Gastrocnemius medialis (tissue), 4 donors: ENCODE results near the gene PHLPP2. TPM values are rescaled to one million over a fixed set of nuclear protein-coding genes. Genes with fewer than 3 reads are reported as not detected.

Experiments
- ATAC-seq, 2 donors: fragments of 150-250 bp; one replicate each; pipeline ENCODE4 v1.9.1; 2016
- DNase-seq, 2 donors: peaks; one replicate each; pipeline ENCODE4 v3.0.0-alpha.2; 2019
- H3K27ac ChIP-seq, 4 donors: fragments of 200-600 bp; sonication (generic); 1 replicate in 1 of 4; 2 replicates in 3 of 4; pipeline ENCODE4 v1.5.1; 2016 to 2018; ENCODE audit warnings: mild to moderate bottlenecking in 2 of 4, moderate library complexity in 1 of 4
- H3K27me3 ChIP-seq, 3 donors: fragments of 200-600 bp; sonication (generic) in 2 of 3; 1 replicate in 1 of 3; 2 replicates in 2 of 3; pipeline versions ENCODE4 v1.5.1 to v1.6.0; 2016 to 2019; ENCODE audit warnings: mild to moderate bottlenecking in 1 of 3, moderate library complexity in 1 of 3
- H3K36me3 ChIP-seq, 2 donors: fragments of 200-600 bp; sonication (generic) in 1 of 2; one replicate each; pipeline ENCODE4 v1.5.1; 2017 to 2018
- H3K4me1 ChIP-seq, 2 donors: fragments of 200-600 bp; sonication (generic) in 1 of 2; one replicate each; pipeline ENCODE4 v1.5.1; 2016 to 2017; ENCODE audit warnings: mild to moderate bottlenecking in 2 of 2
- H3K4me3 ChIP-seq, 4 donors: fragments of 200-600 bp; sonication (generic) in 3 of 4; 1 replicate in 1 of 4; 2 replicates in 3 of 4; pipeline ENCODE4 v1.5.1; 2016 to 2019; ENCODE audit warnings: mild to moderate bottlenecking in 2 of 4
- H3K9me3 ChIP-seq, 3 donors: fragments of 200-600 bp; sonication (generic) in 2 of 3; 1 replicate in 1 of 3; 2 replicates in 2 of 3; pipeline ENCODE4 v1.5.1; 2016 to 2019
- POLR2A ChIP-seq, 2 donors: fragments of 450-650 bp; IDR thresholded peaks; one replicate each; pipeline ENCODE4 v1.6.1; 2017; ENCODE audit warnings: antibody characterized with exemption in 2 of 2, mild to moderate bottlenecking in 2 of 2, moderate library complexity in 2 of 2
- in situ Hi-C, 4 donors: fragments of 200-750 bp; cut with MboI; loops; one replicate each; pipeline versions ENCODE4 v1.15.0 to v1.8.0; 2017; ENCODE audit warnings: low sequenced_read_pairs in 4 of 4
- intact Hi-C: fragments of 100-400 bp; cut with DNase I; formaldehyde crosslinking; loops from one replicate; pipeline ENCODE4 v1.15.1; 2023; ENCODE audit warnings: low total_unique reads
- total RNA-seq, 4 donors: library from RNA; depleted of rRNA; stranded (reverse); fragments of >200 nt; gene quantifications; one replicate each; pipeline versions ENCODE4 v1.1.0 to v1.2.3, GENCODE V29; 2016
- TF ChIP-seq, protein P1 (sequence below), 5 experiments: fragments of 450-650 bp in 3 of 5; fragments of 200-600 bp in 2 of 5; sonication (generic) in 2 of 5; IDR thresholded peaks in 4 of 5; conservative IDR thresholded peaks in 1 of 5; 1 replicate in 4 of 5; 2 replicates in 1 of 5; pipeline ENCODE4 v1.5.1; 2016 to 2019; ENCODE audit warnings: antibody characterized with exemption in 5 of 5, mild to moderate bottlenecking in 3 of 5, moderate library complexity in 3 of 5

Gene PHLPP2
- total RNA-seq, 4 donors from 2014 or later, result 4.5 to 9.1 (median 5.0) TPM

DNA sequence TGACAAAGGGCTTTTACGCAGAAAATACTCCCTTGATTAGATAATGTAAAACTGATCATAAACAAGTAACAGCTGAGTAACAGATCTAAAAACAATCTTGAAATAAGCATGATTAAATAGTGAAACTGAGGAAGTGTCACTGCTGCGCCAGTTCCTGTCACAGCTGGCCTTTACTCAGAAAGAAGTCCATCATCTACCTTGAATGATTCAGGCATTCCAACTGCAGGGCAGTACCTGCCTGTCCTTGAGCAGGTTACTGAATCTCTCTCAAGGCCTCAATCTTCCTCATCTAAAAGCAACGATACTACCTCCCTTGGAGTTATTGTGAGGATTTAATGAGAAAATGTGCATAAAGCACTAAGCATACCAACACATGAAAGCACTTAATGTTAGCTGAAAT lies 12.7 kb downstream of the PHLPP2 start:
- in situ Hi-C loops, result no loop called here
- Histone ChIP-seq H3K4me3 (no peak overlapping the region), H3K9me3 (no peaks in the 10 kb centered on the region), H3K27ac (no peak overlapping the region), H3K4me1 (peaks cover 9 to 16% of the 10 kb centered on the region in 2 donors), H3K27me3 (no peaks in the 10 kb centered on the region), H3K36me3 (no peaks in the 10 kb centered on the region)
- no peak for TF ChIP-seq POLR2A (IDR thresholded peaks at IDR 0.05)
- TF ChIP-seq, protein P1, sequence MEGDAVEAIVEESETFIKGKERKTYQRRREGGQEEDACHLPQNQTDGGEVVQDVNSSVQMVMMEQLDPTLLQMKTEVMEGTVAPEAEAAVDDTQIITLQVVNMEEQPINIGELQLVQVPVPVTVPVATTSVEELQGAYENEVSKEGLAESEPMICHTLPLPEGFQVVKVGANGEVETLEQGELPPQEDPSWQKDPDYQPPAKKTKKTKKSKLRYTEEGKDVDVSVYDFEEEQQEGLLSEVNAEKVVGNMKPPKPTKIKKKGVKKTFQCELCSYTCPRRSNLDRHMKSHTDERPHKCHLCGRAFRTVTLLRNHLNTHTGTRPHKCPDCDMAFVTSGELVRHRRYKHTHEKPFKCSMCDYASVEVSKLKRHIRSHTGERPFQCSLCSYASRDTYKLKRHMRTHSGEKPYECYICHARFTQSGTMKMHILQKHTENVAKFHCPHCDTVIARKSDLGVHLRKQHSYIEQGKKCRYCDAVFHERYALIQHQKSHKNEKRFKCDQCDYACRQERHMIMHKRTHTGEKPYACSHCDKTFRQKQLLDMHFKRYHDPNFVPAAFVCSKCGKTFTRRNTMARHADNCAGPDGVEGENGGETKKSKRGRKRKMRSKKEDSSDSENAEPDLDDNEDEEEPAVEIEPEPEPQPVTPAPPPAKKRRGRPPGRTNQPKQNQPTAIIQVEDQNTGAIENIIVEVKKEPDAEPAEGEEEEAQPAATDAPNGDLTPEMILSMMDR (IDR thresholded peaks at IDR 0.05 in 4 of 5, conservative IDR thresholded peaks at IDR 0.05 in 1 of 5), result no peak
- DNase-seq, result no peak
- intact Hi-C loops, result no loop called here
- ATAC-seq, result no peak

DNA sequence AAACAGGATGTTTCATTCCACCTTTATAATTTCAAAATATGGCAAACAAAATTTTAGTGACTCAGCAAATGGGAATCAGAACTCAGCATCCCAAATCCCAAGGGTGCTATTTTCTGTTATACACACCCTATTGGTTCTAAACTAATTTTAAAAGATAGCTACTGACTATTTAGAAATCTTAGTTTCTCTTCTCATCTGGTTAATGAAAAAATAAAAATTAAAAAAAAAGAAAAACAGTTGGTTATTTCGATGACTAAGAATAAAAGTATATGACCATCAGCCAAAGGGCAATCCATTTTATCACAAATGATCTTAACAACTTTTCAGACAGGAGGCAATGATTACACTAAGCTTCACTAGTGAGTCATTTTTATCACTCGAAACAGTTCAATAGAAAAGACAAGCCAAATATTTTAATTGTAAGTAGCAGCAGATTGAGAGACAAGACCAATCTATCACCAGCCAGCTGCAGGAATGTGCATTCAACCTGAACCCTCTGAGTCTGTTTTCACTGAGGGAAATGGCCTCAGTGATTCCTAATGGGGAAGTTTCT lies 15.2 kb downstream of the PHLPP2 start:
- H3K9me3 ChIP-seq, result no peaks in the 10 kb centered on the region
- H3K4me1 ChIP-seq, result peaks cover 9 to 16% of the 10 kb centered on the region in 2 donors
- intact Hi-C loops, result no loop called here
- no peaks in the 10 kb centered on the region for H3K27me3 ChIP-seq
- H3K36me3 ChIP-seq, result no peaks in the 10 kb centered on the region
- in situ Hi-C loops, result no loop called here
- no peak for DNase-seq
- no peak overlapping the region for H3K27ac ChIP-seq
- ATAC-seq, result no peak
- TF ChIP-seq, protein P1 (IDR thresholded peaks at IDR 0.05 in 4 of 5, conservative IDR thresholded peaks at IDR 0.05 in 1 of 5), result no peak
- TF ChIP-seq POLR2A (IDR thresholded peaks at IDR 0.05), result no peak
- H3K4me3 ChIP-seq, result no peak overlapping the region

GRCh38 chr16:71708696-71709095 lies 15.8 kb downstream of the PHLPP2 start:
- H3K27ac ChIP-seq, result no peak overlapping the region
- DNase-seq, result no peak
- ATAC-seq, result no peak
- intact Hi-C loops (no loop called here), in situ Hi-C loops (no loop called here)
- H3K27me3 ChIP-seq, result no peaks in the 10 kb centered on the region
- no peaks in the 10 kb centered on the region for H3K36me3 ChIP-seq
- TF ChIP-seq POLR2A (IDR thresholded peaks at IDR 0.05), result no peak
- TF ChIP-seq, protein P1 (IDR thresholded peaks at IDR 0.05 in 4 of 5, conservative IDR thresholded peaks at IDR 0.05 in 1 of 5), result no peak
- no peak overlapping the region for H3K4me3 ChIP-seq
- no peaks in the 10 kb centered on the region for H3K9me3 ChIP-seq
- H3K4me1 ChIP-seq, result peaks cover 9 to 16% of the 10 kb centered on the region in 2 donors

DNA sequence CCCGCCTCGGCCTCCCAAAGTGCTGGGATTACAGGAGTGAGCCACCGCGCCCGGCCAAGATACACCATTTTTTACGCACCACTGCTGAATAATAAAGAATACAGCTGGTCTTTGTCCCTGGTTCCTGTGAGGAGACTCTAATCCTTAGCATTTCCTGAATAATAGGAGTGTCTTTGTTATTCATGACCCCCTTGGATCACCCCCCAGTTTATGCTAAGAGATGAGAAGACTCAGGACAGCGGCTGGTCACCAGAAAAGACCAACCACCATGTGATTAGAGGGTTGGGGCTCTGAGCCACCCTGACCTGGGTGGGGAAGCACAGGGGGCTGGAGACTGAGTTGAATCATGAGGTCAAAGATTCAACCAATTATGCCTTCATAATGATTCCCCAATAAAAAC lies 17.3 kb downstream of the PHLPP2 start:
- Histone ChIP-seq H3K4me3 (no peak overlapping the region), H3K9me3 (no peaks in the 10 kb centered on the region), H3K36me3 (no peaks in the 10 kb centered on the region), H3K4me1 (peaks cover 9 to 16% of the 10 kb centered on the region in 2 donors), H3K27me3 (no peaks in the 10 kb centered on the region), H3K27ac (peak overlapping the region in 1 of 4 donors; percentile 40)
- no peak for ATAC-seq
- in situ Hi-C loops (no loop called here), intact Hi-C loops (no loop called here)
- DNase-seq, result no peak
- TF ChIP-seq, protein P1 (IDR thresholded peaks at IDR 0.05 in 4 of 5, conservative IDR thresholded peaks at IDR 0.05 in 1 of 5), result no peak
- no peak for TF ChIP-seq POLR2A (IDR thresholded peaks at IDR 0.05)

DNA sequence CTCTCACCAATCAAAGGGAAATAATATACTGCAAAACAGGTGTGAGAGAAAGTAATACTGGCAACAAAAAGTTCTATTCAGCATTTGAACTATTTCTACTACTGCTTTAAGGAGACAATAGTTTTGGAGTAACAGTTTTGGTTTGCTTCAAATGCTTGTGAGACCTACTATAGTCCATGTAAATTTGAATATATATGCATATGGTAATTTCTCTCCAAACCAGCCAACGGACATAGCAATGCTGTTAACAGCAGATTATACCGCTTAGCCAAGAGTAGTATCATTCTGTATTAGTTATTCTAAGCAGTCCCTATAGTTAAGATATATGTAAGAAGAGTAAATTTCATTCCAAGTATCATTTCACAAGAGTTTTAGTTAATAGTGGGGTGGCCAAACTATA lies 18.5 kb downstream of the PHLPP2 start:
- no peak overlapping the region for H3K27ac ChIP-seq
- H3K27me3 ChIP-seq, result no peaks in the 10 kb centered on the region
- in situ Hi-C loops, result no loop called here
- TF ChIP-seq, protein P1 (IDR thresholded peaks at IDR 0.05 in 4 of 5, conservative IDR thresholded peaks at IDR 0.05 in 1 of 5), result no peak
- no peak for TF ChIP-seq POLR2A (IDR thresholded peaks at IDR 0.05)
- no peaks in the 10 kb centered on the region for H3K36me3 ChIP-seq
- intact Hi-C loops, result no loop called here
- H3K9me3 ChIP-seq, result no peaks in the 10 kb centered on the region
- H3K4me3 ChIP-seq, result no peak overlapping the region
- H3K4me1 ChIP-seq, result peaks cover 9 to 16% of the 10 kb centered on the region in 2 donors
- ATAC-seq (no peak), DNase-seq (no peak)
